Uterus (tissue), 4 donors: ENCODE data around the gene PCNP. TPM values are rescaled to one million over a fixed set of nuclear protein-coding genes. Genes with fewer than 3 reads are reported as not detected.
"Not testable (repeated sequence)": the region's sequence is repeated elsewhere in the genome, so short reads cannot be mapped to it uniquely, and the experiment has no call there.

Experiments used
- DNase-seq, 2 donors: peaks; one replicate each; pipeline ENCODE4 v3.0.0-alpha.2; 2019 to 2020
- H3K27ac ChIP-seq, 2 donors: fragments of 200-600 bp; sonication (generic); 1 replicate in 1 of 2; 2 replicates in 1 of 2; pipeline ENCODE4 v1.5.1; 2016 to 2018
- H3K27me3 ChIP-seq, 2 donors: fragments of 200-600 bp; sonication (generic); one replicate each; pipeline ENCODE4 v1.5.1; 2018 to 2019; ENCODE audit warnings: control low read depth in 1 of 2
- H3K36me3 ChIP-seq, 2 donors: fragments of 200-600 bp; sonication (generic); one replicate each; pipeline ENCODE4 v1.5.1; 2019; ENCODE audit warnings: control low read depth in 1 of 2
- H3K4me1 ChIP-seq, 2 donors: fragments of 200-600 bp; sonication (generic); one replicate each; pipeline ENCODE4 v1.5.1; 2018 to 2019; ENCODE audit warnings: control low read depth in 1 of 2
- H3K4me3 ChIP-seq, 2 donors: fragments of 200-600 bp; sonication (generic); 1 replicate in 1 of 2; 2 replicates in 1 of 2; pipeline ENCODE4 v1.5.1; 2018 to 2019; ENCODE audit warnings: mild to moderate bottlenecking in 1 of 2
- H3K9me3 ChIP-seq, 2 donors: fragments of 200-600 bp; sonication (generic); one replicate each; pipeline ENCODE4 v1.5.1; 2019; ENCODE audit warnings: control low read depth in 1 of 2
- CTCF ChIP-seq, 4 experiments: fragments of 200-600 bp in 2 of 4; fragments of 450-650 bp in 2 of 4; sonication (generic) in 2 of 4; IDR thresholded peaks; one replicate each; pipeline ENCODE4 v1.5.1; 2016 to 2019; ENCODE audit warnings: antibody characterized with exemption in 4 of 4, mild to moderate bottlenecking in 2 of 4, moderate library complexity in 1 of 4
- POLR2A ChIP-seq, 2 donors: fragments of 450-650 bp; IDR thresholded peaks; one replicate each; pipeline ENCODE4 v1.6.1; 2016; ENCODE audit warnings: antibody characterized with exemption in 2 of 2, mild to moderate bottlenecking in 1 of 2, moderate library complexity in 1 of 2
- intact Hi-C: fragments of 100-400 bp; cut with DNase I; formaldehyde crosslinking; loops from one replicate; pipeline ENCODE4 v1.15.1; 2023; ENCODE audit warnings: low total_unique reads
- total RNA-seq, 4 donors: library from RNA; depleted of rRNA in 3 of 4; stranded (reverse); fragments of >200 nt in 3 of 4; gene quantifications; one replicate each; pipeline versions ENCODE4 v1.1.0 to v1.2.4, GENCODE V29; 2014 to 2023
- donor health status: DM: yes; HTN: yes; CAD: no.

The PCNP gene
- total RNA-seq, 4 donors from 2014 or later = 66.6 to 218 (median 203) TPM

- intact Hi-C loops = no loop called here
Observed at GRCh38 chr3:101588616-101589015, 14.6 kb downstream of the PCNP start.

GRCh38 chr3:101591071-101591470, 17.1 kb downstream of the PCNP start:
- no peak for DNase-seq
- Histone ChIP-seq H3K4me1 (no peaks in the 10 kb centered on the region), H3K27ac (no peak overlapping the region), H3K36me3 (no peaks in the 10 kb centered on the region), H3K9me3 (no peaks in the 10 kb centered on the region), H3K27me3 (no peaks in the 10 kb centered on the region), H3K4me3 (no peak overlapping the region)
- intact Hi-C loops = no loop called here
- TF ChIP-seq CTCF (IDR thresholded peaks at IDR 0.05) (no peak), POLR2A (IDR thresholded peaks at IDR 0.05) (no peak)

More at GRCh38 chr3:101588616-101589015, 14.6 kb downstream of the PCNP start:
- Histone ChIP-seq H3K4me1 (no peaks in the 10 kb centered on the region), H3K36me3 (no peaks in the 10 kb centered on the region), H3K27me3 (no peaks in the 10 kb centered on the region), H3K27ac (no peak overlapping the region), H3K4me3 (no peak overlapping the region), H3K9me3 (no peaks in the 10 kb centered on the region)
- TF ChIP-seq POLR2A (IDR thresholded peaks at IDR 0.05) = no peak
- DNase-seq = no peak

DNA sequence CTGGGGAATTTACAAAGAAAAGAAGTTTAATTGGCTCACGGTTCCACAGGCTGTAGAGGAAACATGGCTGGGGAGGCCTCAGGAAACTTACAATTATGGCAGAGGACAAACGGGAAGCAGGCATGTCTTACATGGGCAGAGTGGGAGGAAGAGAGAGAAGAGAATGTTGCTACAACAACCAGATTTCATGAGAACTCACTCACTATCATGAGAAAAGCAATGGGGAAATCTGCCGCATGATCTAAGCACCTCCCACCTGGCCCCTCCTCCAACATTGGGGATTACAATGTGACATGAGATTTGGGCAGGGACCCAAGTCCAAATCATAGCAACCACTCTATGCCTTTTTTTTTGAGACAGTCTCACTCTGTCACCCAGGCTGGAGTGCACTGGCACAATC, 28.8 kb downstream of the PCNP start:
- Histone ChIP-seq H3K4me3 (no peak overlapping the region), H3K27ac (no peak overlapping the region), H3K4me1 (no peaks in the 10 kb centered on the region), H3K27me3 (no peaks in the 10 kb centered on the region), H3K36me3 (no peaks in the 10 kb centered on the region), H3K9me3 (no peaks in the 10 kb centered on the region)
- intact Hi-C loops = no loop called here
- no peak for TF ChIP-seq POLR2A (IDR thresholded peaks at IDR 0.05)
- TF ChIP-seq CTCF (IDR thresholded peaks at IDR 0.05) = no peak
- no peak for DNase-seq

DNA sequence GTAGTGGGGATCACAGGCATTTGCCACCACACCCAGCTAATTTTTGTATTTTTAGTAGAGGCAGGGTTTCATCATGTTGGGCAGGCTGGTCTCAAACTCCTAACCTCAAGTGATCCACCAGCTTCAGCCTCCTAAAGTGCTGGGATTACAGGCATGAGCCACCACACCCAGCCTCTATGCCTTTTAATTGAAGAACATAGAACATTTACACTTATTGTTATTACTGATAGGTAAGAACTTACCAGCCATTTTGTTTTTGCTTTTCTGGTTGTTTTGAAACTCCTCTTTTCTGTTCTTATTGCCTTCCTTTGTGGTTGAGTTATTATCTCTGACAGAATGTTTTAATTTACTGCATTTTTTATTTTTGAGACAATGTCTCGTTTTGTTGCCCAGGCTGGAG, 29.2 kb downstream of the PCNP start:
- Histone ChIP-seq H3K27me3 (no peaks in the 10 kb centered on the region), H3K36me3 (no peaks in the 10 kb centered on the region), H3K9me3 (no peaks in the 10 kb centered on the region), H3K27ac (no peak overlapping the region), H3K4me3 (no peak overlapping the region), H3K4me1 (no peaks in the 10 kb centered on the region)
- no peak for DNase-seq
- intact Hi-C loops = no loop called here
- TF ChIP-seq POLR2A (IDR thresholded peaks at IDR 0.05) (no peak), CTCF (IDR thresholded peaks at IDR 0.05) (no peak)

DNA sequence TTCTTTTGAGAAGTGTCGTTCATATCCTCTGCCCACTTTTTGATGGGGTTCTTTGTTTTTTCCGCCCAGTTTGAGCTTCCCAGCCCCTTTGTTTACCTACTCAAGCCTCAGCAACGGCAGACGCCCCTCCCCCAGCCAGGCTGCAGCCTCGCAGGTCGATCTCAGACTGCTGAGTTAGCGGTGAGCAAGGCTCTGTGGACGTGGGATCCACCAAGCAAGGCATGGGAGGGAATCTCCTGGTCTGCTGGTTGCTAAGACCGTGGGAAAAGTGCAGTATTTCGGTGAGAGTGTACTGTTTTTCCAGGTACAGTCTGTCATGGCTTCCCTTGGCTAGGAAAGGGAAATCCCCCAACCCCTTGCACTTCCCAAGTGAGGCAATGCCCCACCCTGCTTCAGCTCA, 31.4 kb downstream of the PCNP start:
- DNase-seq, H3K4me3 ChIP-seq, H3K27ac ChIP-seq, intact Hi-C loops, H3K4me1 ChIP-seq, H3K9me3 ChIP-seq, H3K27me3 ChIP-seq, H3K36me3 ChIP-seq: not testable (repeated sequence)

- TF ChIP-seq POLR2A (IDR thresholded peaks at IDR 0.05) (no peak), CTCF (IDR thresholded peaks at IDR 0.05) (no peak)
- H3K27me3 ChIP-seq = no peaks in the 10 kb centered on the region
- H3K4me3 ChIP-seq = no peak overlapping the region
- H3K36me3 ChIP-seq = no peaks in the 10 kb centered on the region
- no peak overlapping the region for H3K27ac ChIP-seq
- no peak for DNase-seq
- H3K4me1 ChIP-seq = no peaks in the 10 kb centered on the region
- intact Hi-C loops = no loop called here
- H3K9me3 ChIP-seq = no peaks in the 10 kb centered on the region
Observed at GRCh38 chr3:101611023-101611422, 37.0 kb downstream of the PCNP start.

GRCh38 chr3:101613014-101613413, 39.0 kb downstream of the PCNP start:
- DNase-seq, H3K36me3 ChIP-seq, H3K4me1 ChIP-seq, H3K27me3 ChIP-seq, intact Hi-C loops, H3K27ac ChIP-seq, H3K4me3 ChIP-seq, H3K9me3 ChIP-seq: not testable (repeated sequence)
